ENCODE results near the gene VPS37B.

The VPS37B gene

GRCh38 chr12:122866379-122866778 lies 29.5 kb downstream of the VPS37B start:
- DNase-seq (ENCODE audit: low spot score) = no peak

GRCh38 chr12:122865268-122866231 lies 30.4 kb downstream of the VPS37B start:
- peak; percentile 53 for DNase-seq (ENCODE audit: low spot score)

- no peak for DNase-seq (ENCODE audit: low spot score)
Observed at GRCh38 chr12:122864894-122865253, 31.1 kb downstream of the VPS37B start.

- DNase-seq (ENCODE audit: low spot score) = no peak
Observed at GRCh38 chr12:122862872-122863701, 32.8 kb downstream of the VPS37B start.

- no peak for DNase-seq (ENCODE audit: low spot score)
Observed at GRCh38 chr12:122862110-122862634, 33.8 kb downstream of the VPS37B start.

- no peak for DNase-seq (ENCODE audit: low spot score)
Observed at GRCh38 chr12:122861587-122861970, 34.3 kb downstream of the VPS37B start.

- no peak for DNase-seq (ENCODE audit: low spot score)
Observed at GRCh38 chr12:122860854-122861586, 34.9 kb downstream of the VPS37B start.

- peak; percentile 71 for DNase-seq (ENCODE audit: low spot score)
Observed at GRCh38 chr12:122860040-122860853, 35.7 kb downstream of the VPS37B start.

- no peak for DNase-seq (ENCODE audit: low spot score)
Observed at GRCh38 chr12:122859303-122860039, 36.5 kb downstream of the VPS37B start.

- DNase-seq (ENCODE audit: low spot score) = no peak
Observed at GRCh38 chr12:122858591-122859302, 37.2 kb downstream of the VPS37B start.

GRCh38 chr12:122858171-122858570 lies 37.8 kb downstream of the VPS37B start:
- DNase-seq (ENCODE audit: low spot score) = no peak

GRCh38 chr12:122856999-122857671 lies 38.8 kb downstream of the VPS37B start:
- DNase-seq (ENCODE audit: low spot score) = no peak

GRCh38 chr12:122855928-122856831 lies 39.7 kb downstream of the VPS37B start:
- DNase-seq (ENCODE audit: low spot score) = no peak

- DNase-seq (ENCODE audit: low spot score) = no peak
Observed at GRCh38 chr12:122855071-122855829, 40.7 kb downstream of the VPS37B start.

- DNase-seq (ENCODE audit: low spot score) = no peak
Observed at GRCh38 chr12:122854554-122854953, 41.4 kb downstream of the VPS37B start.

- no peak for DNase-seq (ENCODE audit: low spot score)
Observed at GRCh38 chr12:122853582-122854245, 42.2 kb downstream of the VPS37B start.
